ENCODE data around the gene MCL1. TPM values are rescaled to one million over a fixed set of nuclear protein-coding genes. Genes with fewer than 3 reads are reported as not detected.

Gene MCL1
- total RNA-seq, 3 donors from 2014 or later (not counting 1 experiment from before 2014, with no cell fraction given): 929 to 1,396 (median 938) TPM

DNA sequence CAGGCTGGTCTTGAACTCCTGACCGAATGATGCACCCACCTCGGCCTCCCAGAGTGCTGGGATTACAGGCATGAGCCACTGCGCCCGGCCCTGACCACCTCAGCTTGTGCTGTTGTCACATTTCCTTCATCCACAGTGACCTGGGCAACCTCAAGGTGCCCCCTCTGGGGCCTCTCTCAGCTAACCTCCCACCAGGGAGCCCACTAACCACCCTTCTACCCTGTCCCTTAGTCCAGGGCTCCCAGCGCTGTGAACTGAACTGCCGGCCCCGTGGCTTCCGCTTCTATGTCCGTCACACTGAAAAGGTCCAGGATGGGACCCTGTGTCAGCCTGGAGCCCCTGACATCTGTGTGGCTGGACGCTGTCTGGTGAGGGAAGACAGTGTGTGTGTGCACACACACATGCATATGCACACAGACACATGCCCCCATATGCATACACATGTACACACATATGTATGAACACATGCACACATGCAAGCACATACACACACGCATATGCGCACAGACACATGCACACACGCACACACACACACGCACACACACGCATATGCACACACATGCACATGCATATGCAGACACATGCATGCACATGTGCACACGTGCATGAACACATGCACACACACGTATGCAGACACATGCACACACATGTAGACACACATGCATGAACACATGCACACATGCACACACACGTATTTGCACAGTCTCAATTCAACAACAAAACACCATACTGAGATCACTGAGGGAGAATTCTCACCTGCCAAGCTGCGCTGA lies 24.0 kb downstream of the MCL1 start:
- Mint-ChIP-seq H3K9me3 (no peaks in the 10 kb centered on the region), H3K4me3 (no peak overlapping the region), H3K27me3 (ENCODE audit: low read depth in 2 of 2) (no peaks in the 10 kb centered on the region), H3K27ac (no peak overlapping the region), H3K4me1 (peaks cover 10 to 32% of the 10 kb centered on the region in 2 donors), H3K36me3 (no peaks in the 10 kb centered on the region)
- Histone ChIP-seq H3K36me3 (ENCODE audit: control insufficient read depth, insufficient read depth, low read length) (no peaks in the 10 kb centered on the region), H3K27ac (ENCODE audit: low read length) (no peak overlapping the region), H3K4me1 (ENCODE audit: control insufficient read depth, insufficient read depth, low read length) (peaks cover 43% of the 10 kb centered on the region), H3K4me3 (ENCODE audit: low read length) (no peak overlapping the region), H3K9me3 (ENCODE audit: control insufficient read depth, insufficient read depth, low read length) (no peaks in the 10 kb centered on the region), H3K27me3 (ENCODE audit: control insufficient read depth, insufficient read depth, low read length) (no peaks in the 10 kb centered on the region)
- TF ChIP-seq, protein P1, sequence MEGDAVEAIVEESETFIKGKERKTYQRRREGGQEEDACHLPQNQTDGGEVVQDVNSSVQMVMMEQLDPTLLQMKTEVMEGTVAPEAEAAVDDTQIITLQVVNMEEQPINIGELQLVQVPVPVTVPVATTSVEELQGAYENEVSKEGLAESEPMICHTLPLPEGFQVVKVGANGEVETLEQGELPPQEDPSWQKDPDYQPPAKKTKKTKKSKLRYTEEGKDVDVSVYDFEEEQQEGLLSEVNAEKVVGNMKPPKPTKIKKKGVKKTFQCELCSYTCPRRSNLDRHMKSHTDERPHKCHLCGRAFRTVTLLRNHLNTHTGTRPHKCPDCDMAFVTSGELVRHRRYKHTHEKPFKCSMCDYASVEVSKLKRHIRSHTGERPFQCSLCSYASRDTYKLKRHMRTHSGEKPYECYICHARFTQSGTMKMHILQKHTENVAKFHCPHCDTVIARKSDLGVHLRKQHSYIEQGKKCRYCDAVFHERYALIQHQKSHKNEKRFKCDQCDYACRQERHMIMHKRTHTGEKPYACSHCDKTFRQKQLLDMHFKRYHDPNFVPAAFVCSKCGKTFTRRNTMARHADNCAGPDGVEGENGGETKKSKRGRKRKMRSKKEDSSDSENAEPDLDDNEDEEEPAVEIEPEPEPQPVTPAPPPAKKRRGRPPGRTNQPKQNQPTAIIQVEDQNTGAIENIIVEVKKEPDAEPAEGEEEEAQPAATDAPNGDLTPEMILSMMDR (IDR thresholded peaks at IDR 0.05): no peak
- intact Hi-C loops (cut with micrococcal nuclease): no loop called here
- DNase-seq (no peak), ATAC-seq (no peak)
- 89% methylated on average over 19 of the region's 19 CpGs for WGBS (ENCODE audit: insufficient coverage)

DNA sequence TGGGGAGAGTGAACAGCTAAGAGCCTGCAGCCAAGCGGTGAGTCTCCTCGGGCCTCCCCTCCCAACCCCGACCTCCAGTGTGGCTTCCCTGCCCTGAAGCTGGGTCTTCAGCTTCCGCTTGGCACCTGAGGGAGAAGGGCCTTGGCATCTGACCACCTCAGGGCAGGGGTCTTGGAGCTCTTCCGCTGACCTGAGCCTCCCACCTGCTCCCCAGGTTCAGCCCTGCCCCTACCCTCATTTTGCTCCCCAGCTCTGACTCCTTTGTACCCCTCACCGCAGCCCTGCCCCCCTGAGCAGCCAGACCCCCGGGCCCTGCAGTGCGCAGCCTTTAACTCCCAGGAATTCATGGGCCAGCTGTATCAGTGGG lies 25.3 kb downstream of the MCL1 start:
- Mint-ChIP-seq H3K36me3 (no peaks in the 10 kb centered on the region), H3K9me3 (no peaks in the 10 kb centered on the region), H3K27ac (no peak overlapping the region), H3K27me3 (ENCODE audit: low read depth in 2 of 2) (peaks cover 0 to 4% of the 10 kb centered on the region in 2 donors), H3K4me1 (peaks cover 4 to 30% of the 10 kb centered on the region in 2 donors), H3K4me3 (no peak overlapping the region)
- WGBS (ENCODE audit: insufficient coverage): 96% methylated on average over 8 of the region's 8 CpGs
- TF ChIP-seq, protein P1 (IDR thresholded peaks at IDR 0.05): no peak
- ATAC-seq: no peak
- intact Hi-C loops (cut with micrococcal nuclease): no loop called here
- Histone ChIP-seq H3K4me1 (ENCODE audit: control insufficient read depth, insufficient read depth, low read length) (peaks cover 39% of the 10 kb centered on the region), H3K36me3 (ENCODE audit: control insufficient read depth, insufficient read depth, low read length) (no peaks in the 10 kb centered on the region), H3K27ac (ENCODE audit: low read length) (no peak overlapping the region), H3K27me3 (ENCODE audit: control insufficient read depth, insufficient read depth, low read length) (peaks cover 4% of the 10 kb centered on the region), H3K4me3 (ENCODE audit: low read length) (no peak overlapping the region), H3K9me3 (ENCODE audit: control insufficient read depth, insufficient read depth, low read length) (no peaks in the 10 kb centered on the region)
- no peak for DNase-seq

DNA sequence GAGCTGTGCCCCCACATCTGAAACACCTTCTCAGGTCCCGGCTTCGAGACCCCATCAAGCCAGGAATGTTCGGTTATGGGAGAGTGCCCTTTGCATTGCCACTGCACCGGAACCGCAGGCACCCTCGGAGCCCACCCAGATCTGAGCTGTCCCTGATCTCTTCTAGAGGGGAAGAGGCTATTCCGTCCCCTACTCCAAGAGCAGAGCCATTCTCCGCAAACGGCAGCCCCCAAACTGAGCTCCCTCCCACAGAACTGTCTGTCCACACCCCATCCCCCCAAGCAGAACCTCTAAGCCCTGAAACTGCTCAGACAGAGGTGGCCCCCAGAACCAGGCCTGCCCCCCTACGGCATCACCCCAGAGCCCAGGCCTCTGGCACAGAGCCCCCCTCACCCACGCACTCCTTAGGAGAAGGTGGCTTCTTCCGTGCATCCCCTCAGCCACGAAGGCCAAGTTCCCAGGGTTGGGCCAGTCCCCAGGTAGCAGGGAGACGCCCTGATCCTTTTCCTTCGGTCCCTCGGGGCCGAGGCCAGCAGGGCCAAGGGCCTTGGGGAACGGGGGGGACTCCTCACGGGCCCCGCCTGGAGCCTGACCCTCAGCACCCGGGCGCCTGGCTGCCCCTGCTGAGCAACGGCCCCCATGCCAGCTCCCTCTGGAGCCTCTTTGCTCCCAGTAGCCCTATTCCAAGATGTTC lies 25.9 kb downstream of the MCL1 start:
- peaks cover 40% of the 10 kb centered on the region for H3K4me1 ChIP-seq (ENCODE audit: control insufficient read depth, insufficient read depth, low read length)
- Mint-ChIP-seq H3K4me3 (no peak overlapping the region), H3K9me3 (no peaks in the 10 kb centered on the region), H3K27me3 (ENCODE audit: low read depth in 2 of 2) (peaks cover 0 to 5% of the 10 kb centered on the region in 2 donors), H3K4me1 (peaks cover 4 to 32% of the 10 kb centered on the region in 2 donors), H3K36me3 (no peaks in the 10 kb centered on the region), H3K27ac (no peak overlapping the region)
- DNase-seq (no peak), ATAC-seq (no peak)
- WGBS (ENCODE audit: insufficient coverage): 95% methylated on average over 23 of the region's 23 CpGs
- H3K27ac ChIP-seq (ENCODE audit: low read length): no peak overlapping the region
- H3K4me3 ChIP-seq (ENCODE audit: low read length): no peak overlapping the region
- intact Hi-C loops (cut with micrococcal nuclease): no loop called here
- TF ChIP-seq, protein P1 (IDR thresholded peaks at IDR 0.05): no peak
- H3K27me3 ChIP-seq (ENCODE audit: control insufficient read depth, insufficient read depth, low read length): peaks cover 4% of the 10 kb centered on the region
- H3K9me3 ChIP-seq (ENCODE audit: control insufficient read depth, insufficient read depth, low read length): no peaks in the 10 kb centered on the region
- H3K36me3 ChIP-seq (ENCODE audit: control insufficient read depth, insufficient read depth, low read length): no peaks in the 10 kb centered on the region
